Cardiac fibroblast (primary cell): ENCODE results near the gene ZNF80.
A peak's percentile ranks its signal among the peaks of the same experiment; 100 is the strongest.
"Not testable (repeated sequence)": the region's sequence is repeated elsewhere in the genome, so short reads cannot be mapped to it uniquely, and the experiment has no call there.

Experiments
- DNase-seq, 2 donors: peaks; one replicate each; pipeline versions ENCODE4 v3.0.0 to v3.0.0-alpha.2; 2010; ENCODE audit warnings: low read depth in 2 of 2
- H3K4me3 ChIP-seq, 2 donors: replicated peaks in 1 of 2; 1 replicate in 1 of 2; 2 replicates in 1 of 2; pipeline ENCODE4 v1.5.1; 2011; ENCODE audit warnings: low read depth in 2 of 2, low read length in 2 of 2, mild to moderate bottlenecking in 2 of 2, moderate library complexity in 1 of 2
- CTCF ChIP-seq: IDR thresholded peaks from one replicate; pipeline ENCODE4 v1.5.1; 2011; ENCODE audit warnings: low read depth, mild to moderate bottlenecking, low read length, inconsistent platforms

Gene ZNF80

GRCh38 chr3:114237478-114237877 is at the start of gene ZNF80:
Gene ZNF80, minus strand, starts transcription at chr3:114237578. Its CDS starts 504 bp downstream, at chr3:114237074.
- H3K4me3 ChIP-seq, DNase-seq: not testable (repeated sequence)

GRCh38 chr3:114286266-114286665 is 48.9 kb upstream of the ZNF80 start:
- no peak for TF ChIP-seq CTCF
- no peak for DNase-seq
- H3K4me3 ChIP-seq = no peak overlapping the region

- TF ChIP-seq CTCF = no peak
- no peak for DNase-seq
Observed at GRCh38 chr3:114285648-114286230, 48.4 kb upstream of the ZNF80 start.

GRCh38 chr3:114284644-114285043 is 47.3 kb upstream of the ZNF80 start:
- TF ChIP-seq CTCF = no peak
- no peak for DNase-seq
- H3K4me3 ChIP-seq = no peak overlapping the region

More at GRCh38 chr3:114285648-114286230, 48.4 kb upstream of the ZNF80 start:
- H3K4me3 ChIP-seq = no peak overlapping the region

GRCh38 chr3:114276856-114277255 is 39.5 kb upstream of the ZNF80 start:
- H3K4me3 ChIP-seq, DNase-seq: not testable (repeated sequence)

GRCh38 chr3:114274929-114275328 is 37.6 kb upstream of the ZNF80 start:
- peak; percentile 17 to 61 for DNase-seq
- no peak for TF ChIP-seq CTCF

GRCh38 chr3:114272271-114272670 is 34.9 kb upstream of the ZNF80 start:
- DNase-seq = peak; percentile 13 to 75
- TF ChIP-seq CTCF = no peak
- H3K4me3 ChIP-seq = no peak overlapping the region

More at GRCh38 chr3:114274929-114275328, 37.6 kb upstream of the ZNF80 start:
- H3K4me3 ChIP-seq = no peak overlapping the region

GRCh38 chr3:114270019-114270418 is 32.6 kb upstream of the ZNF80 start:
- no peak for TF ChIP-seq CTCF
- H3K4me3 ChIP-seq = no peak overlapping the region

More at GRCh38 chr3:114270019-114270418, 32.6 kb upstream of the ZNF80 start:
- no peak for DNase-seq
